GM18909 (cell line): ENCODE results near the gene LRRC28.

Experiments
- ATAC-seq: cut with Tn5 transposase; IDR thresholded peaks from one replicate; pipeline ENCODE4 v1.9.1; 2021; ENCODE audit warnings: mild to moderate bottlenecking; ENCODE audit not compliant: unreplicated experiment, poor library complexity

Gene LRRC28

GRCh38 chr15:99295840-99296239 is 44.6 kb downstream of the LRRC28 start:
- no peak for ATAC-seq

- no peak for ATAC-seq
Measured at GRCh38 chr15:99296386-99296785, 45.1 kb downstream of the LRRC28 start.

GRCh38 chr15:99303907-99304306 is 52.6 kb downstream of the LRRC28 start:
- no peak for ATAC-seq

GRCh38 chr15:99305761-99306505 is 54.7 kb downstream of the LRRC28 start:
- no peak for ATAC-seq

GRCh38 chr15:99306694-99307338 is 55.5 kb downstream of the LRRC28 start:
- no peak for ATAC-seq

- ATAC-seq, result no peak
Measured at GRCh38 chr15:99307735-99308134, 56.5 kb downstream of the LRRC28 start.

- ATAC-seq, result no peak
Measured at GRCh38 chr15:99310745-99311144, 59.5 kb downstream of the LRRC28 start.

- ATAC-seq, result no peak
Measured at GRCh38 chr15:99312228-99312627, 60.9 kb downstream of the LRRC28 start.

GRCh38 chr15:99312794-99313193 is 61.5 kb downstream of the LRRC28 start:
- ATAC-seq, result no peak

GRCh38 chr15:99315636-99316035 is 64.4 kb downstream of the LRRC28 start:
- ATAC-seq, result no peak

GRCh38 chr15:99320374-99321215 is 69.3 kb downstream of the LRRC28 start:
- no peak for ATAC-seq

GRCh38 chr15:99321468-99321867 is 70.2 kb downstream of the LRRC28 start:
- no peak for ATAC-seq

GRCh38 chr15:99322643-99323405 is 71.5 kb downstream of the LRRC28 start:
- ATAC-seq, result no peak

GRCh38 chr15:99324082-99324620 is 72.9 kb downstream of the LRRC28 start:
- ATAC-seq, result peak; percentile 75

GRCh38 chr15:99324700-99325099 is 73.4 kb downstream of the LRRC28 start:
- ATAC-seq, result no peak

- ATAC-seq, result peak; percentile 52
Measured at GRCh38 chr15:99326235-99326634, 75.0 kb downstream of the LRRC28 start.

GRCh38 chr15:99328106-99329072 is 77.1 kb downstream of the LRRC28 start:
- no peak for ATAC-seq

GRCh38 chr15:99331381-99331780 is 80.1 kb downstream of the LRRC28 start:
- no peak for ATAC-seq

GRCh38 chr15:99333413-99333812 is 82.1 kb downstream of the LRRC28 start:
- no peak for ATAC-seq
